Spinal cord (tissue), 10 donors: ENCODE measurements around the gene FBXL7. TPM values are rescaled to one million over a fixed set of nuclear protein-coding genes. Genes with fewer than 3 reads are reported as not detected.

Experiments used
- DNase-seq, 6 donors: peaks; one replicate each; pipeline versions ENCODE4 v3.0.0 to v3.0.0-alpha.2; 2013 to 2015; ENCODE audit warnings: low spot score in 6 of 6, low read depth in 4 of 6
- H3K27ac ChIP-seq: one replicate; pipeline ENCODE4 v1.5.1; 2013; ENCODE audit warnings: low read depth, low read length, control low read depth
- H3K27me3 ChIP-seq: one replicate; pipeline ENCODE4 v1.6.1; 2013; ENCODE audit warnings: low read length; ENCODE audit not compliant: control insufficient read depth, insufficient read depth
- H3K36me3 ChIP-seq: one replicate; pipeline ENCODE4 v1.6.1; 2013; ENCODE audit warnings: low read length; ENCODE audit not compliant: control insufficient read depth, insufficient read depth
- H3K4me1 ChIP-seq: one replicate; pipeline ENCODE4 v1.6.1; 2013; ENCODE audit warnings: low read length; ENCODE audit not compliant: control insufficient read depth, insufficient read depth
- H3K4me3 ChIP-seq: one replicate; pipeline ENCODE4 v1.5.1; 2013; ENCODE audit warnings: low read depth, low read length, control low read depth
- H3K9me3 ChIP-seq: one replicate; pipeline ENCODE4 v1.6.1; 2013; ENCODE audit warnings: low read length; ENCODE audit not compliant: control insufficient read depth, insufficient read depth
- WGBS: methylation state at CpG from one replicate; pipeline ENCODE4 v1.1.5; 2013; ENCODE audit warnings: missing lambda C conversion rate; ENCODE audit not compliant: insufficient coverage; 5-methylcytosine and 5-hydroxymethylcytosine counted together
- polyA plus RNA-seq, 2 donors: library from polyadenylated mRNA; unstranded; fragments of 120-200 nt; gene quantifications; one replicate each; pipeline ENCODE4 v1.2.1, GENCODE V29; 2013; ENCODE audit not compliant: insufficient read length in 2 of 2
- total RNA-seq, 2 donors: library from RNA; depleted of rRNA in 1 of 2; stranded (reverse); fragments of 120-200 nt in 1 of 2; fragments of >200 nt in 1 of 2; gene quantifications; one replicate each; pipeline versions ENCODE4 v1.2.3 to v1.2.4, GENCODE V29; 2013 to 2014
- donor health status: healthy.

FBXL7 gene
- total and polyA plus RNA-seq, 4 donors: 6.9 to 29.8 (median 24.8) TPM

DNA sequence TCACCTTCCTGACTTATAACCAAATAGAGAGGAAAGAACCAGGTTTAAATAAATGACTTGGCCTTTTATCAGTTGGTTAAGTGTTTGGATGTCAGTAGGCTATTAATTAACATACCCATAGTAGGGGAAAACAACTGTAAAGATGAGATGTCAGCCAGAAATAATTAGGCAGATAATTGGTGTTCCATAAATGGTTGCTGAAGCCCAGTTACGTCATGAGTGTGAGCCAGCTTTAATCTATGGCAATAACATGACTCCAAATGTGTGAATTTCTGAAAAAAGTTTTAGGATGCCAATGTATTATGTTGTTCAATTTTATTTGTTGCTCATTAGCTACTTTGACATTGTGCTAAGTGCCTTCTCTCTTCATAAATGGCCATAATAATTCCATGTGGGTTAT lies 180.5 kb downstream of the FBXL7 start:
- no peaks in the 10 kb centered on the region for H3K36me3 ChIP-seq
- DNase-seq: no peak
- H3K27ac ChIP-seq: no peak overlapping the region
- no peaks in the 10 kb centered on the region for H3K4me1 ChIP-seq
- no CpG with 5 or more reads among the region's 1 CpG for WGBS
- H3K4me3 ChIP-seq: no peak overlapping the region
- no peaks in the 10 kb centered on the region for H3K9me3 ChIP-seq
- H3K27me3 ChIP-seq: no peaks in the 10 kb centered on the region

DNA sequence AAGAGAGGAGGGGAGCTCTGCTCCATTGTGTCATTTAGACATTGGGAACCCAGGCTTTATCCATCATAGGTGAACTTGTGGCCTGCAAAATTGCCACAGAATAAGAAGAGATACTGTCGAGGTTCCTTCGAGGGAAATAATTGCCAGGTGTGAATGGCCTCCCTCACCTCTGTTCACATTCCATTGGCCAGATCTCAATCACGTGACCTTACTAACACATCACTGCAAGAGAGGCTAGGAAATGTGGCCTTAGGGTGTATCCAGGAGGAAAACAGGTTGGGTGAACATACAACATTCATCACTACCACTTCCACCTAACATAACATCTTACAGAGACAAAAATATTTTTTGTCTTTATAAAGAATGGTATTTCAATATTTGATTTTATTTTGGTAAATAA lies 182.1 kb downstream of the FBXL7 start:
- H3K27ac ChIP-seq: no peak overlapping the region
- H3K27me3 ChIP-seq: no peaks in the 10 kb centered on the region
- DNase-seq: no peak
- no CpG with 5 or more reads among the region's 3 CpGs for WGBS
- no peaks in the 10 kb centered on the region for H3K9me3 ChIP-seq
- H3K4me1 ChIP-seq: no peaks in the 10 kb centered on the region
- no peaks in the 10 kb centered on the region for H3K36me3 ChIP-seq
- no peak overlapping the region for H3K4me3 ChIP-seq

DNA sequence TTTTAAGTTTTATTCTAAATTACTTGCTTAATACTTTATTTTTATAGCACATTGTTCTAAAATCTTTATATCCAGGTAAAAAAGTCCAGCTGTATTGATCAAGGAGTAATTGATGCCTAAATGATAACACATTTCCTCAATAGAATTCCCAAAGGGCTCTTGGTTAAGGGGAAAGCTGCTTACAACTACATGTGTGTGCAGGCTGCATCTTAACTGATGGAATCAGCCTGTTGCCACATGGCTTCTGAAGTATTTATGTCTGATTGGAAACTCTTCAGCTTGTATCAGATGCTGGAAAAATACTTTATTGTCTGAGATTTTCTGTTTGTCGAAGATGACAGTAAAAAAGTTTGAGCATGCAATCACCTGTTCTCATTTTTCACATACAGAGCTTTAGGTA lies 182.6 kb downstream of the FBXL7 start:
- no peaks in the 10 kb centered on the region for H3K36me3 ChIP-seq
- no peak overlapping the region for H3K4me3 ChIP-seq
- H3K27me3 ChIP-seq: no peaks in the 10 kb centered on the region
- no peaks in the 10 kb centered on the region for H3K4me1 ChIP-seq
- H3K9me3 ChIP-seq: no peaks in the 10 kb centered on the region
- no CpG with 5 or more reads among the region's 1 CpG for WGBS
- no peak for DNase-seq
- H3K27ac ChIP-seq: no peak overlapping the region

DNA sequence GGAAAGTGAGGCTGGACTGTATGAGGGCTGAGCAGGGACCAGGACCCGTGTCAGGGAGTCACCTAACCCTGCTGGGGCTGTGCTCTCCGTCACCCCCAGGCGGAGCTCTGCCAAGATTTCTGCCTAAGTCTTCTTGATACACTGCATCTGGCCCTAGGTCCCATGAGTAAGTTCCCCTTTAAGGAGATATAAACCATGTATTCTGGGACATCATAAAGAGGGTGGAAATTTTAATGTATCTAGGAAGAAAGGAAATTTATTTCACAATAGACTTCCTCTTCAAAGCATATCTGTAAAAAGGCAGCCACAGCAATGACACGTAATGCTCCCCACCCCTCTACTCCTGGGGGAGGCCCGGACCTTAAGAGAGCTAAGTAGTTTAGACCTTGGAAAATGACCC lies 183.4 kb downstream of the FBXL7 start:
- DNase-seq: no peak
- H3K27ac ChIP-seq: no peak overlapping the region

DNA sequence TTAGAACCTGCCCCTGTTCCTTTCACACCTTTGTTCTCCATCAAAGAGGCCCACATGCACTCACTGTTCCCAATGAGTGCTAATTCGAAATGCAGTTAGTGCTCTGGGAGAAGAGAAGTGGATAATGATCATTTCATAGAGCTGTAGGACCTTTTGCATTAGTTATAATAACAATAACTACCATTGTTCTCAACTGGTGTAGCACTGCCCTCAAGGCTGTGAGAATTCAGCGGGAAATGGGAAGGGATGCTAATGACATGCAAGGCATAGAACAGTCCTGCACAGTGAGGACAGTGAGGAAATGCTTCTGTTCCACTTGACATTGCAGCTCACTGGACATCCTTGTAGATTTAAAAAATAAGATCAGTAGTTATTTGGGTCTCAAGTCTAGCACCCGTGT lies 187.4 kb downstream of the FBXL7 start:
- Histone ChIP-seq H3K27ac (no peak overlapping the region), H3K27me3 (no peaks in the 10 kb centered on the region), H3K4me1 (no peaks in the 10 kb centered on the region), H3K4me3 (no peak overlapping the region), H3K36me3 (no peaks in the 10 kb centered on the region), H3K9me3 (no peaks in the 10 kb centered on the region)
- no peak for DNase-seq
- 100% methylated on average over 1 of the region's 3 CpGs for WGBS

More for the DNA sequence above, 183.4 kb downstream of the FBXL7 start:
- H3K4me3 ChIP-seq: no peak overlapping the region
- no peaks in the 10 kb centered on the region for H3K36me3 ChIP-seq
- no peaks in the 10 kb centered on the region for H3K27me3 ChIP-seq
- H3K4me1 ChIP-seq: no peaks in the 10 kb centered on the region
- no peaks in the 10 kb centered on the region for H3K9me3 ChIP-seq
- WGBS: 61% methylated on average over 3 of the region's 5 CpGs

DNA sequence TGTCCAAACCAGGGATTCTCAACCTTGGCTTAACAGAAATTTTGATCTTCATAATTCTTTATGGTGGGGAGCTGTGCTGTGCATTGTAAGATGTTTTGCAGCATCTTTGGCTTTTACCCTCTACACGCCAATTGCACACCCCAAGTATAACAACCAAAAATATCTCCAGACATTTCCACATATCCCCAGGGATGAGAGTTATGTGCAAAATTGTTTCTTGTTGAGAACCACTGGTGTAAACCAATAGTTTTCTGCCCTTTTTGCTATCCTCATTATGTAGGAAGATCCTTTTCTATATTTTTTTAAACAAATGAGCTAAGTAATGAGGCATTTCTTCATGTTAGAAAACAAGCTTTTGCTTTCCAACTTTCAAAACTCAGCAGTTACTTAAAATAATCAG lies 189.9 kb downstream of the FBXL7 start:
- Histone ChIP-seq H3K27me3 (no peaks in the 10 kb centered on the region), H3K4me1 (peaks cover 9% of the 10 kb centered on the region), H3K9me3 (no peaks in the 10 kb centered on the region), H3K36me3 (no peaks in the 10 kb centered on the region), H3K4me3 (no peak overlapping the region), H3K27ac (no peak overlapping the region)
- WGBS: no CpG with 5 or more reads among the region's 1 CpG
- DNase-seq: no peak

DNA sequence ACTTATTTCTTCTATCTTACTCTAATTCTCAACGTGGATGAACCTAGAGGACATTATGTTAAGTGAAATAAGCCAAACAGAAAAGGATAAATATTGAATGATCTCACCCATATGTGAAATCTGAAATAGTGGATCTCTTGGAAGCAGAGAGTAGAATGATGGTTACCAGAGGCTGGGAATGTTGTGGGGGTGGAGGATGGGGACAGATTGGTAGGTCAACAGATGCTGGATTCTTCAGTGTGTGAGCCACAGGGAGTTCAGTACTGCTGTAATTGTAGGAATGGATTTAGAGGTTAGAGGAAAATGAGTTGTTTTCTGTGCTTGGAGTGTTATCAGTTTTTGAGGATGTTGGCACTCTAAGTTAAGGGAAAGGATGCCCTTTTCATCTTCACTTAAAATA lies 190.6 kb downstream of the FBXL7 start:
- WGBS: no CpG with 5 or more reads among the region's 1 CpG
- no peak overlapping the region for H3K4me3 ChIP-seq
- no peaks in the 10 kb centered on the region for H3K27me3 ChIP-seq
- peaks cover 13% of the 10 kb centered on the region for H3K4me1 ChIP-seq
- DNase-seq: no peak
- no peak overlapping the region for H3K27ac ChIP-seq
- no peaks in the 10 kb centered on the region for H3K36me3 ChIP-seq
- H3K9me3 ChIP-seq: no peaks in the 10 kb centered on the region

DNA sequence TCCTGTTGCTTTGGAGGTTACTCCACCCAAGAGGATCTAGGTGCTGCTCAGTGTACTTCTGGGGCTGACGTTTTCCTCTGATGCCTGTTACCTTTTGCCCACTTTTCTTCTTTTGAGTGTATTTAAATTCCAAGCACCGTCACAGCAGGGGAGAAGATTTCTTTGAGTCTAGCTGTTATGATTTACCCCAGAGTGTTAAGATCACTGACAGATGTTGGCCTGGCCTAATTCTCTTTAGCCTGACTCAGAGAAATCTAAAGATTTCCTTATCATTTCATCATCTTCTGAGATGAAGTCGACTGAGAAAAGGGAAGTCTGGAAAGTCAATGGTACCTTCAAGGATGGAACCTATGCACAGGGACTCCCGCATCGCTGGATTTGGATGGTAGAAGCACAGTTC lies 191.5 kb downstream of the FBXL7 start:
- WGBS: 93% methylated on average over 3 of the region's 5 CpGs
- no peaks in the 10 kb centered on the region for H3K27me3 ChIP-seq
- no peak overlapping the region for H3K4me3 ChIP-seq
- H3K9me3 ChIP-seq: no peaks in the 10 kb centered on the region
- no peak overlapping the region for H3K27ac ChIP-seq
- H3K4me1 ChIP-seq: peaks cover 13% of the 10 kb centered on the region
- no peak for DNase-seq
- H3K36me3 ChIP-seq: no peaks in the 10 kb centered on the region

DNA sequence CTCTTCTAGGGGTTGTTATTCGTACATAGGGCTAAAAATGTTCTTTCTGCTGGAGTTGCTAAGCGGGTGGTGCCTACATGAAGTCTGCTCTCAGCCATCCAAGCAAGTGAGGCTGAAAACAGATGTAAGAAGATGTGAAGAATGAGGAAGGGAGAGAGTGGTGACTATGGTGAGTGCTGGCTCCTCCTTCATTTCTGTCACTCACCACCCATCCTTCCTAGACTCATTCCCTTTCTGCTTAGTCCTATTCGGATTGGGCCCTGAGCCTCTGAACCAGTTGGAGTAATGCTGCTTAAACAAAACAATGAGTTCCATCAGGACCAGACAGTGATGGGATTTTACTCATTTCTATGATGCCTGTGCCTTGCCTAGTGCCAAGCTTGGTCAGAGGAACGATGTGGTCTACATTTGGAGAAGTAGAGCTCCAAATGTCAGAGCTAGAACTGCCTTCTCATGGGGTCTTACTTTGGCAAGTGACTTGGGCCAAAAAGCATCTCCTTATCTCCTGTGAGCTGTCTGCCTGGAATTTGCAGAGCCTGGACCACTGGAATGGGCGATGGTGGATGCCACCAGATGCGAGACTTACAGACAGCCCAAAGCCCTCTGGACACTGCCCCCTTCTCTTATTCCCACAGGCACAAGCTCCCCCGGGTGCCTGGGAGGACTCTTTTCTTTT lies 192.9 kb downstream of the FBXL7 start:
- no peak overlapping the region for H3K4me3 ChIP-seq

DNA sequence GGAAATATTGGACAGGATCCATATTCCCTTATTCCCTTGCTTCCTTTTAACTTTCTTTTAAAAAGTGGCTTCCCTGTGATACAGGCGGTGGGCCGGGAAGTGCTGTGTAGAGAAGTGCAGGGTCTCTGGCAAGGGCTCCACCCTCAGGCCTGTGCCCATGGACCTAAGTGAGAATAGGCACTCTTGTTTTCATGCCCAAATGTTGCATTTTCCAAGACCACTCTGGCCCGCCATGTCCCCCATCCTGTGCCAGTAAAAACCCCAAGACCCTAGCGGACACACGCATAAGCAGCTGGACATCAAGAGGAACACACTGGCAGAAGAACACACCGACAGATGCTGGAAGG lies 193.4 kb downstream of the FBXL7 start:
- no peaks in the 10 kb centered on the region for H3K36me3 ChIP-seq
- WGBS: 100% methylated on average over 3 of the region's 6 CpGs
- no peaks in the 10 kb centered on the region for H3K27me3 ChIP-seq
- H3K9me3 ChIP-seq: no peaks in the 10 kb centered on the region
- no peak overlapping the region for H3K4me3 ChIP-seq
- DNase-seq: peak in 1 of 6 donors; percentile 27
- H3K4me1 ChIP-seq: peaks cover 13% of the 10 kb centered on the region
- H3K27ac ChIP-seq: no peak overlapping the region

More for the DNA sequence above, 192.9 kb downstream of the FBXL7 start:
- no peak for DNase-seq
- H3K36me3 ChIP-seq: no peaks in the 10 kb centered on the region
- H3K4me1 ChIP-seq: peaks cover 13% of the 10 kb centered on the region
- no peaks in the 10 kb centered on the region for H3K9me3 ChIP-seq
- H3K27me3 ChIP-seq: no peaks in the 10 kb centered on the region
- no peak overlapping the region for H3K27ac ChIP-seq
- WGBS: 60% methylated on average over 5 of the region's 7 CpGs
